ENCODE results near the gene PCDHGA8. TPM values are rescaled to one million over a fixed set of nuclear protein-coding genes. Genes with fewer than 3 reads are reported as not detected.

PCDHGA8 gene
- total RNA-seq, 2 experiments from 2014 or later = not detected

- no peak for TF ChIP-seq CTCF (IDR thresholded peaks at IDR 0.05)
- ATAC-seq (ENCODE audit: poor library complexity) (no peak), DNase-seq (no peak)
- Histone ChIP-seq H3K9me3 (ENCODE audit: control insufficient read depth in 1 of 2, insufficient read depth in 1 of 2, low read length in 2 of 2) (peaks cover 52 to 56% of the 10 kb centered on the region in 2 experiments), H3K27me3 (ENCODE audit: control insufficient read depth in 1 of 2, insufficient read depth in 2 of 2, low read length in 2 of 2) (peaks cover 60 to 84% of the 10 kb centered on the region in 2 experiments), H3K27ac (ENCODE audit: low read depth in 1 of 2, low read length in 2 of 2) (no peak within 1 kb of the TSS), H3K4me3 (ENCODE audit: low read length) (no peak within 1 kb of the TSS), H3K36me3 (ENCODE audit: insufficient read depth, low read length) (no peaks in the 10 kb centered on the region), H3K4me1 (ENCODE audit: insufficient read depth, low read length) (peaks cover 3% of the 10 kb centered on the region)
- POLR2A ChIA-PET = interaction anchor here (0.9 kb wide), 1 partner anchor 49 kb away, joined by 3 read pairs; the partner anchor contains the start of gene PCDHGA10
- no peak within 1 kb of the TSS for H3K4me3 Mint-ChIP-seq
- H3K36me3 Mint-ChIP-seq (ENCODE audit: low read depth) = peaks cover 39% of the 10 kb centered on the region
- CTCF ChIA-PET = interaction anchor here (0.9 to 1.4 kb wide), 2 partner anchors 33 to 57 kb away, joined by 4 to 6 read pairs; partner anchors contain the start of genes PCDHGA11 and PCDHGB5
- peaks cover 6% of the 10 kb centered on the region for H3K4me1 Mint-ChIP-seq (ENCODE audit: low read depth)
- H3K9me3 Mint-ChIP-seq = peaks cover 28% of the 10 kb centered on the region
- H3K27me3 Mint-ChIP-seq = peaks cover 89% of the 10 kb centered on the region
- no peak within 1 kb of the TSS for H3K27ac Mint-ChIP-seq
- intact Hi-C loops (cut with DNase I, micrococcal nuclease) = loop anchor here (10.0 kb wide), 2 partner anchors 51 to 139 kb away; partner anchors contain the start of genes PCDHB14 (in 1 of the 2), PCDHGA10 (in 1 of the 2) and PCDHGB7 (in 1 of the 2)
These were observed 28.3 kb upstream of the PCDHGA8 start, which contains the start of gene PCDHGA5 for GRCh38 chr5:141363952-141364660. TSS of gene PCDHGA5 (plus strand) at chr5:141364162. CDS start at chr5:141364331, 169 bp downstream.

GRCh38 chr5:141366016-141366896 is 26.2 kb upstream of the PCDHGA8 start:
- ChIA-PET POLR2A (no interaction called here), CTCF (no interaction called here)
- peaks cover 25% of the 10 kb centered on the region for H3K9me3 Mint-ChIP-seq
- no peak for DNase-seq
- H3K9me3 ChIP-seq (ENCODE audit: control insufficient read depth in 1 of 2, insufficient read depth in 1 of 2, low read length in 2 of 2) = peaks cover 38 to 55% of the 10 kb centered on the region in 2 experiments
- H3K4me1 Mint-ChIP-seq (ENCODE audit: low read depth) = peaks cover 11% of the 10 kb centered on the region
- H3K4me3 ChIP-seq (ENCODE audit: low read length) = no peak overlapping the region
- peaks cover 36% of the 10 kb centered on the region for H3K36me3 Mint-ChIP-seq (ENCODE audit: low read depth)
- ATAC-seq (ENCODE audit: poor library complexity) = no peak
- intact Hi-C loops (cut with DNase I, micrococcal nuclease) = loop anchor here (10.0 kb wide), 2 partner anchors 49 to 141 kb away; partner anchors contain the start of genes PCDHB14 (in 1 of the 2), PCDHGA10 (in 1 of the 2) and PCDHGB7 (in 1 of the 2)
- H3K27me3 Mint-ChIP-seq = peaks cover 89% of the 10 kb centered on the region
- no peak for TF ChIP-seq CTCF (IDR thresholded peaks at IDR 0.05)
- H3K4me3 Mint-ChIP-seq = no peak overlapping the region
- H3K27ac ChIP-seq (ENCODE audit: low read depth in 1 of 2, low read length in 2 of 2) = no peak overlapping the region
- no peak overlapping the region for H3K27ac Mint-ChIP-seq
- H3K36me3 ChIP-seq (ENCODE audit: insufficient read depth, low read length) = no peaks in the 10 kb centered on the region
- H3K4me1 ChIP-seq (ENCODE audit: insufficient read depth, low read length) = peaks cover 8% of the 10 kb centered on the region
- H3K27me3 ChIP-seq (ENCODE audit: control insufficient read depth in 1 of 2, insufficient read depth in 2 of 2, low read length in 2 of 2) = peaks cover 62 to 79% of the 10 kb centered on the region in 2 experiments
